ENCODE data around the gene SLCO1A2.

Gene SLCO1A2

DNA sequence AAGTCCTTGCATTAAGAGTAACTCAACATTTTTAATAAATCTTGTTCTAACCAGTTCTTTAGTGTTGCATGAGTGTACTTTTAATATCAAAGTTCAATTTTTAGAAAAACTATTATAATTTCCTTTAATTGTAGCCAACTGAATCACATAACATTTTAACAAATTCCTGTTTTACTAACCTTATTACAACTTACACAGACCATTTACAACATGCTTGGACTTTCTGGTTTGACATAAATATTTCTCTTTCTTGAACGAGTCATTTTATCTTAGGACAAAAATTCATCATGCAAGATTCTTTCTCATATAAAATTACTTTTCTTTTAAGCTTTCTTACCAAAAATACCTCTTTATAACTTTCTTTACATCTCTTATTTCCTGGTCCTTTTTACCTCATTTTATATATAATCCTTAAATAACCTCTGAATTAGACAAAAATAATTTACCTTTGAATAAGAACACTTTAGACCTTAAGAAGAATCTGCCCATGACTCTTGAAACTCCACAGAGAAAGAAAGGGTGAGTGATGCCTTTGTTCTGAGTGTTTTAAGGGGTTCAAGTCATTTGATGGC, 3.9 kb downstream of the SLCO1A2 start:
- DNase-seq (ENCODE audit: low read depth in 2 of 2) = no peak

DNA sequence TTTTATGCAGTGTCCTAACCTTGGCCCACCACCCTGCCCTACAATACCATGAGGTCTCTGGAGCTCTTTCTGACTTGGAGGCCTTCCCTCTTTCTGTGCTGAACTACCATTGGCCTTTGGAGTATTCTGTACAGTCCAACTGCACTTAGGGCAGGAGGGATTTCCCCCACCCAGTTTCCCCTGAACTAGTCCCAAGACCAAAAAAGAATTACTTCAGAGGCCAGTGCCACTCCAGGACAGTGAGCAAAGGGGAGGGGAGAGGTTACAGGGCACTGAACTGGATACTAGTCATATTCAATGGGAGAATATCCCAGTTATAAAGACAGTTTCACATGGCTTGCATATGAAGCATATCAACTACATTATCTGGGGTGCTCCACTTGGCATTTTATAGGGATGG, 6.1 kb downstream of the SLCO1A2 start:
- DNase-seq (ENCODE audit: low read depth in 2 of 2) = no peak

DNA sequence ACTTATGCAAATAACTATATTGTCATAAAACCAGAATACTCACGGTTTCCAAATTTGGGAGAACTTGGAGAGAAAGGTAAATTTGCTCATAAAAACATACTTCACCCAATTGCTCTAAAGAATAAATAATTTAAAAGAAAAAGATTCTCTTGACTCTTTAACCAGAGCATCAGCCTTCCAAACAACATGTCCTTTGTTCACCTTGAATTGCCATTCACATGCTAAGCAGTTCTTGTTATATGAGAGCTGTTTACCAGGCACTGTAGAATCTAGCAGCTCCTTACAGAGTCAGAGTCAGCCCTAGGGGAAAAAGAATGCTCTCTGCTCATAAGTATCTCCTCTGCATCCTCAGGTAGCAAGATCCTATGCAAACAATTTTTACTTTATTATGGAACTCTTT, 10.2 kb downstream of the SLCO1A2 start:
- DNase-seq (ENCODE audit: low read depth in 2 of 2) = no peak

DNA sequence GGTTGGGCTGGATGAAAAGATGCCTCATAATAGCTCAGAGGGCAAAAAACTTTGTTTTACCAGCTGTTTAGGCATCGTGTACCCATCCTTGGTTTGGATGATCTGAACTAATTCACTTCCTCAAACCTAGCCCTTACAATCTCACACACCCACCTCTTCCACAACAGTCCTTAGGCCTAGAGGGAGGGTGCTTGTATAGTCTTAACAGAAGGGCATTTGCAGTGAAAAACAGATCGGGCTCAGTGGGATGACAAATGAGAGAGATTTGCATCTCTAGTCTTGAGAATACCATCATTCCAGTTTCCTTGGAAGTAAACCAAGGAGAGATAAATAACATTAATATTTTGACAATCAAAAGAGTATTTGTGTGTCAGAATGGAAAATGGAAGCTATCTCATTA, 11.0 kb downstream of the SLCO1A2 start:
- no peak for DNase-seq (ENCODE audit: low read depth in 2 of 2)

DNA sequence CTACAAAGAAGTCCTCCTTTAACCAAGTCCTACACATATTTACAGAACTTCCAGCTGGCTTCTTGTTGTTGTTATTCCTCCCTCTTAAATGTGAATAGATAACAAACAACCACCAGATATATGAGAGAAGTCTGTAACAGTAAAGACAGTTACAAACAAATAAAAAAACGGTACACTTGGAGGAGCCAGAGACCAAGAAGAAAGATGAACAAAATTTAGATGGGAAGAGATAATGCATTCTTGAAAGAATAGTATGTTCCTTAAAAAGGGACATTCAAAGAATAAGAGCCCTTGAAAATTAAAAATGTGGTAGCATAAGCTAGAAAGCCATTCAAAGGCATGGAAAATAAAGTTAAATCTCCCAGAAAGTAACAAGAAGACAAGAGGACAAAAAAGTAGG, 25.9 kb downstream of the SLCO1A2 start:
- DNase-seq (ENCODE audit: low read depth in 2 of 2) = no peak

DNA sequence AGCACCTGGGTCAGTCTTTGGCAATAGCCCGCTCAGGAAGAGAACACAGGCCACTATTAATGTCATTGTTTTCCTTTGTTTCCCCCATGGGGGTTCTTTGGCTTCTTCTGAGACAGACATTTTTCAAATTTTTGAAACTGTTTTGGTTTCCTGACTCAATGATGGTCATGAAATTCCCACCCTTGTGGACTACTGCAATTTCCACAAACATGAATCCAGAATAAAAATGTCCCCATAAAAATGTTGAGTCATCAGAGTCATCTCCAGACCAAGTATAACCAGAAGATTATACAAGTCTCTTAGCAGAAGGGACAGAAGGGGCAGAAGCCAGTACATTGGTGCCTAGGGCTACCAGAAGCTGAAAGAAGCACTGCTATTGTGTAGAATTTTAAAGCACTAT, 29.1 kb downstream of the SLCO1A2 start:
- no peak for DNase-seq (ENCODE audit: low read depth in 2 of 2)

DNA sequence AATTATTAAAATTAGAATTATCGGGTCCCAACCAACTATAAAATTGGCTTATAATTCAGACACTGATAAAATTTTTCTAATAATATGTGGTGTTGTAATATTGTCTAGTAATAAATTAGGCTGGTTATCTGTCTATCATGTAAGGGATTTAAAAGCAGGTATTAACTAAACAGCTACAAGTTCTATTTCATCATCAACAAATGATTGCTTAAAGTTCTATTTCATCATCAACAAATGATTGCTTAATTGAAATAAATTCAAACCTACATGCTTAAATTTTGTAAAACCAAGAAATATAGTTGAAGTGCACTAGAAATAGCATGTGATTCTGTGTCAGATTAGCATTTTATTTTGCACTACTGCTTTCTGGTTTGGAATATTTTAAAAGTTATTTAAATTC, 34.1 kb downstream of the SLCO1A2 start:
- DNase-seq (ENCODE audit: low read depth in 2 of 2) = no peak

DNA sequence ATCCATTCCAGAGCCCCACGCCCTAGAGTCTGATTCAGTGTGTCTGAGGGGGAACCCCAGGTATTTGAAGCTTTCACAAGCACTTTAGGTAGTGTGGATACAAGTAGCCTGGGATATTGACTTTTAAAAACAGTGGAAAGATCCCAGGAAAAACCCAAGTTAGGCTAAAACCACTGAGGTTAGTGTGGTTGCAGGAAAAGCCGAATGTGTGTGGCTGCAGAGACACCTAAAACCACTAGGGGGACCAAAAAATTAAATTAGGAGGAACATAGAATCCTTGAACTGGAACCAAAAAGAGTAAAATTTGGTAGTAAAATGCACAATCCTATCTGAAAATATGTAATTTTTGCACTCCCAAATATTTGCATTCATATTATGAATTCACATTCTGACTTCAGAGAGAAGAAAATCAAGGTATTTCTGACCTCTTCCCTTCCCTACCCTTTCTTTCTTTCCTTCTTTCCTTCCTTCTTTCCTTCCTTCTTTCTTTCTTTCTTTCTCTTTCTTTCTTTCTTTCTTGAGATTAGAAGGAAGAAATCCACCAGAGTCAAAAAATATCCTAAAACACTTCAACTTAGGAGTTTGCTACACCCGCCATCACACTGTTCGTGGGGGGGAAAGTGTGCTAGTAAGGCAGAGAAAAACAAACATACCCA, 37.8 kb downstream of the SLCO1A2 start:
- DNase-seq (ENCODE audit: low read depth in 2 of 2) = no peak

DNA sequence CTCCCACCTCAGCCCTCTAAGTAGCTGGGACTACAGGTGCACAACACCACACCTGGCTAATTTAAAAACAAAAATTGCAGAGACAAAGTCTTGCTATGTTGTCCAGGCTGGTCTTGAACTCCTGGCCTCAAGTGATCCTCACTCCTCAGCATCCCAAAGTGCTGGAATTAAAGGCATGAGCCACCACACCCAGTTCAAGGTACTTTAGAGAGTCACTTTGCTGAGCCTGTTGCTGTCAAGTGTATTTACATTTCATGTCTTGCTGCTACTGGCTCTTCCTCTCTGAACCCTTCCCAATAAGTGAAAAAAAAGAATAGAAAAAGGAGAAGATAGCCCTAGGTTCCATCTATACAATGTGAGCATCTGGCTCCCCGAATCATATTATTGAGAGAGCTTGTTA, 38.4 kb downstream of the SLCO1A2 start:
- no peak for DNase-seq (ENCODE audit: low read depth in 2 of 2)

DNA sequence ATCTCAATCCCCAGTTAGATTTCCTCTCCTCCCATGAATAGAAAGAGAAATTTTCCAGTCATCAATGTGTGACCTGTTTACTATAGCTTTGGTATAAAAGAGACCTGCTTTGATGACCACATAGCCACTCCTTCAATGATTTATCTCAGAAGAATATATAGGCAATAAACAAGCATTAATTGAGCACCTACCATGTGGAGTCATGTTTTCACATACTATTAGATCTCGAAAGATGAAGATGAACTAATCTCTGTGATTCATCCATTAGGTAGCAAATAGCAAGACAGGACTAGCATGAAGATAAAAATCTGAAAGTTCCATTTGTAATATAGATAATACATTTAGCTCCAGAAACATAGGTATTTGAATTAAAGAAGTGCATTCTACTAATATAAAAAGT, 40.5 kb downstream of the SLCO1A2 start:
- no peak for DNase-seq (ENCODE audit: low read depth in 2 of 2)

DNA sequence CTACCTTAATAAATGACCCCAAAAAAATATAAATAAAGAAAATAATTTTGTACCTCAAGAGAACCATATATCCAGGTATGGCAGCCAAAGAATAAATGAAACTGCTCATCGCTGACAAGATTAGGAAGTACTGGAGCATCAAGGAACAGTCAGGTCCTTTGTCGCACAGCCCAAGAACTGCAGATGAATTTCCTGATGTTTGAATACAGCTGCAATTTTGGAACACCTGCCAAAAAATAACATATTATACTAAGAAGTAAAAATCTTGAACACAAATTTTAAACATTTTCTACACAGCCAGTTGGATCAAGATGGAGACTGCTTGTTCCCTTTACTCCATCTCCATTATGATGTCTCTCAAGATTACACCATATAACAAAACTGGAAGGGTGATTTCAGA, 42.6 kb downstream of the SLCO1A2 start:
- no peak for DNase-seq (ENCODE audit: low read depth in 2 of 2)

DNA sequence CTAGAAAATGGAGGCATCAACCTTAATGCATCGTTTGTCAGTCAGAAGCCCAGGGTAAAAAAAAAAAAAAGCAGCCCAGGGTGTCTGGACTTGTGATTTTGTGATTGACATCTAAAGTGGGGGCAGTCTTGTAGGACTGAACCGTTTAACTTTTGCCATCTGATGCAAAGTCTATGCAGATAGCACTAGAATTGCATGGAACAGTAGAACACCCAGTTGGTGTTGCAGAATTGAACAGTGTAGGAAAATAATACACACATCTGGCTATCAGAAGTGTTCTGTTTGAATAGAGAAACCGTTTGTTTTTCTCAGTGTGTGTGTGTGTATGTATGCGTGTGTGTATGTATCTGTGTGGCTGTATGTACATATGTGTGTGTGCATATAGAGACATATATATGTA, 45.0 kb downstream of the SLCO1A2 start:
- no peak for DNase-seq (ENCODE audit: low read depth in 2 of 2)

DNA sequence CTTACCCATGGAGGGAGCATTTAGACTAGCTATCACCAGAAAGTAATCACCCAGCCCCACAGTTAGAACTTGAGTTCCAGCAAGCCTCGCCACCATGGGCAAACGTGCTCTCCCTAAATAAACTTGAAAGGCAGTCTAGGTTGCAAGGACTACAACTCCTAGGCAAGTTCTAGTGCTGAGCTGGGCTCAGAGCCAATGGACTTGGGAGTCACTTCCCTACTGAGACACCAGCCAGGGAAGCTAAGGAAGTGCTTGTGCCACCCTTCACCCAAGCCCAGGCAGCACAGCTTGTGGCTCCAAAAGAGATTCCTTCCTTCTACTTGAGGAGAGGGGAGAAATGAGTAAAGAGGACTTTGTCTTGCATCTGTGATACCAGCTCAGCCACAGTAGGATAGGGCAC, 57.9 kb downstream of the SLCO1A2 start:
- DNase-seq (ENCODE audit: low read depth in 2 of 2) = no peak

DNA sequence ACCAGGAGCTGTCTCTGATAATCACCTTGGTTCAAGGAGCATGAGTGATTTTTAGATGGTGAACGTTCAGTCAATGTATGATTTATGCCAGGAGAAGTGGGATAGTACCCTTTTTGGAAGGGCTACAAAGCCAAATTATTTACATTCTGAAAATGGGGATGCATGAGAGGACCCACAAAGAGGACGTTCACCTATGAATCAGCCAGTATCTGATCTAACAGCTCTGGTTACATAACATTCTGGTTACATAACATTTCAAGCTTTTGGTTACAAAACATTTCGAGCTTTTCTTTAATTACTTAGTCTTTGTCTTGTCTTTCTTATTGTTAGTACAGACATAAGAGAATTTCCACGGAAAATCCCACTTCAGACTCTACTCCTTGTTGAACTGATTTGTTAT, 68.8 kb downstream of the SLCO1A2 start:
- DNase-seq (ENCODE audit: low read depth in 2 of 2) = no peak

DNA sequence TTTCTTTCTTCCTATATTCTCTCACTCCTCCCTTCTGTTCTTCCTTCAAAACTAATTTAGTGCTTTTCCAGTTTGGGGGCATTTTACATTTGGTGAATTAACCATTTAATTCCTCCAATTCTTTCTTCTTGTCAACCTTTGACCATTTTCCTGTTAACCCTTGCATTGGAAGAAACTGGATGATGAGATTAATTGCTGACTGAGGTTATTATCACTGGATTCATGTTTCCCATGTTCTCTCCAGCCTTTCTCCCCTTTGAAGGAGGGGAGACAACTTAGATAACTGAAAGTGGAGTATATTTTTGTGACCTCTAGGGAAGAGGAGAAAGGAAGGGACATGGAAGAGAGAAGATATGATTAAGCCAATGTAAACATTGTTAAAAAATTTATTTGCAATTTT, 70.5 kb downstream of the SLCO1A2 start:
- no peak for DNase-seq (ENCODE audit: low read depth in 2 of 2)

DNA sequence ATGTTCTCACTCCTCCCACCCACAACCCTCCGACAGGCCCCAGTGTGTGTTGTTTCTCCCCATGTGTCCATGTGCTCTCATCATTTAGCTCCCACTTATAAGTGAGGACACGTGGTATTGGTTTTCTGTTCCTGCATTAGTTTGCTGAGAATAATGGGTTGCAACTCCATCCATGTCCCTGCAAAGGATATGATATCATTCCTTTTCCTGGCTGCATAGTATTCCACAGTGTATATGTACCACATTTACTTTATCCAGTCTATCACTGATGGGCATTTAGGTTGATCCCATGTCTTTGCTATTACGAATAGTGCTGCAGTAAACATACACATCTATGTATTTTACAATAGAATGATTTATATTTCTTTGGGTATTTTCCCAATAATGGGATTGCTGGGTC, 77.5 kb downstream of the SLCO1A2 start:
- DNase-seq (ENCODE audit: low read depth in 2 of 2) = no peak

DNA sequence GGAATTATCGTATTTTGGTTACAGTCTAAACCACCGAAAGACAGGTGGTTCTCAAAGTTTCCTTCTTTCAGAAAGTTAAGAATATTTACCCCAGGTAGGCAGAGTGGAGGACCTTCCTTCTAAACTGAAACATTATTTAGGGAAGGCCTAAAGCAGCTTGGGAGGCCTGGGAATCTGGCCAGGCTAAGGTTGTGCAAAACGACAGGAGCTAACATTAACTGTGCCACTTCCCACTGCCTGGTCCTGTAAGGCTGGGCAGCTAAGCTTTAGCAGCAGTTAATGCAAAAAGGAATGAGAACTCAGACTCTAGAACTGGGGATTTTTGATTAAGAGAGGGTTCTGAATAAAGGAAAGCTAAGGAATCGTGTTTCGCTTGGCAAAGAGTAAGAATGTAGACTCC, 82.6 kb downstream of the SLCO1A2 start:
- DNase-seq (ENCODE audit: low read depth in 2 of 2) = no peak

DNA sequence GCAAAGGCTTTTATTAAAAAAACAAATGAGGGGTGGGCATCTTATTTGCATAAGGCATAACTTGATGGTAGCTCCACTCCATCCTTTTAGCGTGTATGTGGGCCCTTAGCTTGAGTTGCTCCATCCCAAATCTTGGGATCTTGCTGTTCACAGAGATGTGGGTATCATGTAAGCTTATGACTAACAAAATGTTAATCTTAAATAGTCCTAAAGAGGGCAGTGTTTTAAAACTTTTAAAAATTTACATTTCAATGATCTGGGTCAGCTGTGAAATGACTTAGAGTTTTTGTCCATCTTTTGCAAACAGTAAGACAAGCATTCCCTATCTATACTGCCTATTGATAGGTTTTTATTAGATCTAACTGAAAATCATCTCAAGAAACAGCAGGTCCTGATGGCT, 86.0 kb downstream of the SLCO1A2 start:
- DNase-seq (ENCODE audit: low read depth in 2 of 2) = no peak

DNA sequence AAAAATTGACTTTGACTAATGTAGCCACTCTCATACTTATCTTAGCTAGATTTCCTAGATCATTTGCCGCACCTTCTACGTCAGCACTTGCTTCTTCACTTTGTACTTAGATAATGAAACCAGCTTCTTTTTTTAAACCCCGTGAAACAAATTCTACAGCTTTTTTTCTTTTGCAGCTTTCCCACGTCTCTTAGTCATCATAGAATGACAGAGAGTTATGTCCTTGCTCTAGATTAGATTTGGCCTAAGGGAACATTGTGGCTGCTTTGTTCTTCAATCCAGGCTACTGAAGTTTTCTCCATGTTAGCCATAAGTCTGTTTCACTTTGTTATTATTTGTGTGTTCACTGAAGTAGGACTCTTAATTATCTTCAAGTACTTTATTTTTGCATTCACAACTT, 94.9 kb downstream of the SLCO1A2 start:
- no peak for DNase-seq (ENCODE audit: low read depth in 2 of 2)

DNA sequence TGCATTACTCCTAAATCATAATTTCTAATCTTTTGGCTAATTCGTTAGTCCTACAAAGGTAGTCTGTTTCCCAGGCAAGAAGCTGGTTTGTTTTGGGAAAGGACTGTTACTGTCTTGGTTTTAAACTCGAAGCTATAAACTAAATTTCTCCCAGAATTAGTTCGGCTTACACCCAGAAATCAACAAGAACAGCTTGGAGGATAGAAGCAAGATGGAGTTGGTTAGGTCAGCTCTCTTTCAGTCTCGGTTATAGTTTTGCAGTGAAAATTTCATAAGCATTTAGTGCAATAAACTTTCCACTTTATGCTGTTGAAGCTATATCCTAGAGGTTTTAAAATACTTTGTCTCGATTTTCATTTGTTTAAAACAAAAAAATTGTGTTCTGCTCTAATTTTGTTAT, 100.3 kb downstream of the SLCO1A2 start:
- DNase-seq (ENCODE audit: low read depth in 2 of 2) = no peak

DNA sequence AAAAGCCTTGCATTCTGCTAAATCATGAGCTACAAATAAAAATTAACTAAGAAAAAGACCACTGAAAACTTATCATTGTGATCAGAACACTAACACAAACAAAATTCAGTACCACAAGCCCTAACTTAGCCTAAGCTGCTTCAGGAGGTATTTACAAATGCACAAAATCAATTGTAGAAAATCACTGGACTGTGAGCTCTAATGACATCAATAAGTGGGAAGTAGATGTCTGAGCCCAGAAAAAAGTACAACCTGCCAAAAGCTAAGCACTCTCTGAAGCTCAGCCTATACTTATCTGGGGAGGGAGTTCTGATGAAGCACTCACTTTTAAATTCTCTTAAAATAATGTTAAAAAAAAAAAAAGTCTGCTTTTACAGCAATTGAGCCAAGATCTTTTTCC, 110.8 kb downstream of the SLCO1A2 start:
- no peak for DNase-seq (ENCODE audit: low read depth in 2 of 2)

DNA sequence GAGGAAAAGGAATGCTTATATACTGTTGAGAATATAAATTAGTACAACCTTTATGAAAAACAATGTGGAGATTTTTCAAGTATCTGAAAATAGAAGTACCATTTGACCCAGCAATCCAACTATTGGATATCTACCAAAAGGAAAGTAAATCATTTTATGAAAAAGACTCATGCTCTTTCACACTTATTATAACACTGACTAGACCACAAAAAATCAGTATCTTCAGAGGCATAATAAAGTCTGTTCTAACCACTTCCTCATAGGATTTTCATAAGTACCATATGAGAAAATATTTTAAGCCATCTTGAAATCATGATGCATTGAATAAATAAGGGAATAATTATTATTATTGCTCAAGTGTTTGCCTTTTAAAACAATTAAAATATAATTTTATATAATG, 112.9 kb downstream of the SLCO1A2 start:
- DNase-seq (ENCODE audit: low read depth in 2 of 2) = no peak

DNA sequence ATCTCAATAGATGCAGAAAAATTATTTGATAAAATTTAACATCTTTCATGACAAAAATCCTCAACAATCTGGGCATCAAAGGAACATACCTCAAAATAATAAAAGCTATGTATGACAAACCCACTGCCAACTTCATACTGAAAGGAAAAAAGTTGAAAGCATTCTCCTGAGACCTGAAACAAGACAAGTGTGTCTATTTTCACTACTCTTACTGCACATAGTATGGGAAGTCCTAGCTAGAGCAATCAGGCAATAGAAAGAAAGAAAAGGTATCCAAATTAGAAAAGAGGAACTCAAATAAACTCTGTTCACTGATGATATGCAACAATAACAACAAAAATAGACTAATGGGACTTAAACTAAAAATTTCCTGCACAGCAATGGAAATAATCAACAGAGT, 113.6 kb downstream of the SLCO1A2 start:
- no peak for DNase-seq (ENCODE audit: low read depth in 2 of 2)

DNA sequence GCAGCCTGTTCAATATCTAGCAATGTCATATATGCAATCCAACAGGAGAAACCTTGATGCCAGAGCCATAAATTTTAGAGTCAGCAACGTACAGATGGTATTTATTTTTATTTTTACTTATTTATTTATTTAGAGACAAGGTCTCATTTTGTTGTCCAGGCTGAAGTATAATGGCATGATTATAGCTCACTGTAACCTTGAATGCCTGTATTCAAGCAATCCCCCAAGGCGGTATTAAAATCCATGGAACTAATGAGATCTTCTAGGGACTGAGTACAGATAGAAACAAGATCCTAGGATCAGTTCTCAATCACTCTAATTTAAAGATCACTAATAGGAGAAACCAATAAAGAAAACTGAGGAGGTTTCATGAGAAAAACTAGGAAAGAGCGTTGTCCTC, 114.5 kb downstream of the SLCO1A2 start:
- no peak for DNase-seq (ENCODE audit: low read depth in 2 of 2)
